Endothelial cell of umbilical vein (primary cell): ENCODE results near the gene CCL1.

Source experiments
- EZH2 ChIP-seq: IDR thresholded peaks from 2 replicates; pipeline ENCODE4 v1.6.1; 2012; ENCODE audit warnings: borderline replicate concordance, low read depth, mild to moderate bottlenecking, moderate library complexity, low read length, inconsistent platforms; ENCODE audit not compliant: severe bottlenecking
- POLR2A ChIP-seq: IDR thresholded peaks from 2 replicates; pipeline ENCODE4 v1.6.1; 2012; ENCODE audit warnings: low read depth, mild to moderate bottlenecking, control low read depth, low read length
- POLR2AphosphoS5 ChIP-seq: IDR thresholded peaks from 2 replicates; pipeline ENCODE4 v1.6.1; 2012; ENCODE audit warnings: low read depth, mild to moderate bottlenecking, control low read depth, low read length, moderate library complexity; ENCODE audit not compliant: insufficient read depth
- TF ChIP-seq, protein P1 (sequence below), 2 donors: IDR thresholded peaks; 1 replicate in 1 of 2; 2 replicates in 1 of 2; pipeline ENCODE4 v1.5.1; 2011; ENCODE audit warnings: low read length in 2 of 2, mild to moderate bottlenecking in 2 of 2, moderate library complexity in 2 of 2, control low read depth in 1 of 2, inconsistent platforms in 1 of 2, low read depth in 1 of 2; ENCODE audit not compliant: insufficient read depth in 1 of 2; ENCODE audit errors: extremely low read depth in 1 of 2
- TF ChIP-seq, protein P2 (sequence below): IDR thresholded peaks from 2 replicates; pipeline ENCODE4 v1.6.1; 2011; ENCODE audit not compliant: insufficient read depth, insufficient read length

DNA sequence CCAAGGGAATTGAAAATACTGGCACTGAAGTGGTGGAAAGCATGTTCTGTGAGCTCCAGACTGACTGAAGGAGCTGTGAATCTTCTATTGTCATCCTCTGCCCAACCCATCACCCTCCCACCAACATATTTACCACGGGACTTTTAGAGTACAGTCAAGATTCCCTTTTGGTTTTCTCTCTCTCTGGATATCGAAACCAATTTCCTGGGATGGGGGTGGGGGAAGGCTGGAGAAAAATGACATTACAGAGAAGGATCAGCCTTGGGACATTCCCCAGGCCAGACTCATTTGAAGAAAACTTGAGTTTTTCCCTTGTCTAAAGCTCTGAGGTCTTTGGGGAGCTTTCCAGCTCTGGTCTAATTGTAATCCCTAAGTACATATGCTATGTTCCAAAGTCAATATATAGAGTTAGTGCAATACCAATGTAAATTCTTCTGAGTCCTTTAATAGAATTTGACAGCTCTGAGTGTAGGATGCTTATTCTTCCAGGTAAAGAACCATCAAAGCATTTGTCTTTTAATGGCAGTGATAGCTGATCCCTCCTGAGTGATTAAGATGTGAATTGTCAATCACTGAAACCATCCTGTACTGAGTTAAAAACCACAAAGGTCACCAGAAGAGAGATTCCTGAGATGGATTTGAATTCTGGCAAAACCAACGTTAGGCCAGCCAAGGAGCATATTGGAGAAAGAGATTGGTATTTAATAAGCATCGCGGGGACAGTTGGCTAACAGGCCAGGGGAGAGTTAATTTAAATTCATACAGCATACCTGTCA lies 48.8 kb upstream of the CCL1 start:
- no peak for TF ChIP-seq POLR2A
- TF ChIP-seq, protein P1, sequence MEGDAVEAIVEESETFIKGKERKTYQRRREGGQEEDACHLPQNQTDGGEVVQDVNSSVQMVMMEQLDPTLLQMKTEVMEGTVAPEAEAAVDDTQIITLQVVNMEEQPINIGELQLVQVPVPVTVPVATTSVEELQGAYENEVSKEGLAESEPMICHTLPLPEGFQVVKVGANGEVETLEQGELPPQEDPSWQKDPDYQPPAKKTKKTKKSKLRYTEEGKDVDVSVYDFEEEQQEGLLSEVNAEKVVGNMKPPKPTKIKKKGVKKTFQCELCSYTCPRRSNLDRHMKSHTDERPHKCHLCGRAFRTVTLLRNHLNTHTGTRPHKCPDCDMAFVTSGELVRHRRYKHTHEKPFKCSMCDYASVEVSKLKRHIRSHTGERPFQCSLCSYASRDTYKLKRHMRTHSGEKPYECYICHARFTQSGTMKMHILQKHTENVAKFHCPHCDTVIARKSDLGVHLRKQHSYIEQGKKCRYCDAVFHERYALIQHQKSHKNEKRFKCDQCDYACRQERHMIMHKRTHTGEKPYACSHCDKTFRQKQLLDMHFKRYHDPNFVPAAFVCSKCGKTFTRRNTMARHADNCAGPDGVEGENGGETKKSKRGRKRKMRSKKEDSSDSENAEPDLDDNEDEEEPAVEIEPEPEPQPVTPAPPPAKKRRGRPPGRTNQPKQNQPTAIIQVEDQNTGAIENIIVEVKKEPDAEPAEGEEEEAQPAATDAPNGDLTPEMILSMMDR (IDR thresholded peaks at IDR 0.05; ENCODE audit: extremely low read depth in 1 of 2, insufficient read depth in 1 of 2, low read depth in 1 of 2, low read length in 2 of 2) = no peak
- TF ChIP-seq, protein P2, sequence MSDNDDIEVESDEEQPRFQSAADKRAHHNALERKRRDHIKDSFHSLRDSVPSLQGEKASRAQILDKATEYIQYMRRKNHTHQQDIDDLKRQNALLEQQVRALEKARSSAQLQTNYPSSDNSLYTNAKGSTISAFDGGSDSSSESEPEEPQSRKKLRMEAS = no peak
- TF ChIP-seq EZH2 = no peak
- TF ChIP-seq POLR2AphosphoS5 = no peak
